ENCODE measurements around the gene NCK2.

NCK2 gene

DNA sequence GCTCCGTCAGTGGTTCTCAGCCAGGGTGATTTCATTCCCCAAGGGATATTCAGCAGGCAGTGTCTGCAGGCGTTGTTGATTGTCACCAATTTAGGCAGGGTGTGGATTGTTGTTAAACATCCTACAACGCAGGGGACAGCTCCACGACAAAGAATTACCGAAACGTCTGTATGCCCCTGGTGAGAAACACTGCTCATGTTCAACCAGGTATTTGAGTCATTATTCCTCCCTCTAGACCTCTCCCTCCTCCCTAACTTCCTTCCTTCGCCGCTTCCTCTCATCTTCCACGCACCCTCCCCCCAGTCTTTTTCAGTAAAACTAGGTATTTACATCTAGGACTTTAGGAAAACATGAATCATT is 50.8 kb downstream of the NCK2 start:
- DNase-seq = peak; percentile 10 to 68

- no peak for DNase-seq
These were observed 51.5 kb downstream of the NCK2 start for GRCh38 chr2:105796131-105796638.

- DNase-seq = no peak
These were observed 52.1 kb downstream of the NCK2 start for GRCh38 chr2:105796791-105797190.

DNA sequence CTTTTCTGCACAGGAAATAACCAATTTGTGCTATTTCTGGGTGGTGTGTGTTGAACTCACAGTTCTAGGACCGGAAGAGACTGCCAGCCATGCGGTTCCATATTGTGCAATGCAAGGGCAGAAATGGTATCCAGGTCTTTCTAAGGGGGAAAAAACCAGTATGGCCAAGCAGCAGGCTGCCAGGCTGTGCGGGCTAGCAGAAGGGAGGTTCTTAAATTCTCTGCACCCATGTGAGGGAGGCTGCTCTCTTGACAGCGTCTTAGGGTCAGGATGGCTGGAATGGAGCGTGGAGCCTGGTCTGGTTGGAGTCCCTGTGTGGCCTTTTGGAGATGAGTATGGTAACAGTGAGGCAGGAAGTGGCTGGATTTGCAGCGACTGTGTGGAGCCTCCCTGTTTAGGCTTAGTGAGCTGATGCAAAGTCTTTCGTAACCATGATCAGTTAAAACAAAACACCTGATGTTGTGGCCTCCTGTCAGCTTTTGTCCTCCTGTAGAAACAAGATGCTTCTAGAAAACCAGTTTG is 52.6 kb downstream of the NCK2 start:
- DNase-seq = no peak

DNA sequence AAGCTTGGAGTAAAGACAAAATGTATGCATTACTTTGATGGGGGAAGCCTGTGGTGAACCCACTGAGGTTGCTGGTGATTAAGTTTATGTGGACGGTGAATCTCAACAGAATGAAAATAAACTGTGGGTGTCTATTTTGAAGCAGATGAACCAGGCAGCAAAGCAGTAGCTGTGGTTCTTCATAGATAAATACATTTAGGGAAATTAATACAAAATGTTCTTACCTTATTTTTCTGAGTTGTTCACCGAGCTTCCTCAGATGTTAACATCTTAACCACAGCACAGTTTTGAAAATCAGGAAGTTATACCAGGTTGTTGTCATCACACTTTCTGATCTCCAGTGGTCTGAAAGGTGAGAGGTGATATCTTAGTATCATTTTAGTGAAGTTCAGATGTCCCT is 53.9 kb downstream of the NCK2 start:
- no peak for DNase-seq

DNA sequence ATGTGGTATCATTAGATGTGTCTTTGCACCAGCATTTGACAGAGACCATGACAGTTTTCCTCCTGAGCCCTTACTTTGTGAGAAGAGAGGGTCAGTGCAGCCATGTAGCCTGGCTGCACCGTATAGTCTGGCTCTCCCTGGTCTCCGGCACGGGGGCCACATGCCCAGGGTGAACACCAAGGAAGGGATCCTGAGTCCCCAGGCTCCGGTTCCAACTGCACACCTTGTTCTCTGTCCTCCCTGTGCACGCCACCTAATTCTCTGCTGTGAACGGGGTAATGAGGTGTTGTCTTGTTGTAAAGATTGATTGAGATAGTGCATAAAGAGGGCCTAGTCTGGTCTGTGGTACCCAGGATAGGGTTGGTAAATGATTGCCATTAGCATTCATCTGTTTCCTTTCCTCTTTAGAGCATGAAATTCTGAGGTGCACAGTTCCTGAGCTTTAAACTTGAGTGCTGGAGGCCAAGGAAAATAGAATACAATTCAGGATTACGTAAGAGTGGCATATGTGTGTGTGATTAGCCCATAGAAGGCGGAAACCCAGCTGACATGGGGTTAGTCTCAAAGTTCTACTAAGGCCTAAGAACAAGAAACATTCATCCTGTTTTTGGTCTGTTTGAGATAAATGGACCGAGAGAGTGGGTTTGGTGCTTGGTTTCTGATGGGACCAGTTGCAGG is 55.5 kb downstream of the NCK2 start:
- no peak for DNase-seq

DNA sequence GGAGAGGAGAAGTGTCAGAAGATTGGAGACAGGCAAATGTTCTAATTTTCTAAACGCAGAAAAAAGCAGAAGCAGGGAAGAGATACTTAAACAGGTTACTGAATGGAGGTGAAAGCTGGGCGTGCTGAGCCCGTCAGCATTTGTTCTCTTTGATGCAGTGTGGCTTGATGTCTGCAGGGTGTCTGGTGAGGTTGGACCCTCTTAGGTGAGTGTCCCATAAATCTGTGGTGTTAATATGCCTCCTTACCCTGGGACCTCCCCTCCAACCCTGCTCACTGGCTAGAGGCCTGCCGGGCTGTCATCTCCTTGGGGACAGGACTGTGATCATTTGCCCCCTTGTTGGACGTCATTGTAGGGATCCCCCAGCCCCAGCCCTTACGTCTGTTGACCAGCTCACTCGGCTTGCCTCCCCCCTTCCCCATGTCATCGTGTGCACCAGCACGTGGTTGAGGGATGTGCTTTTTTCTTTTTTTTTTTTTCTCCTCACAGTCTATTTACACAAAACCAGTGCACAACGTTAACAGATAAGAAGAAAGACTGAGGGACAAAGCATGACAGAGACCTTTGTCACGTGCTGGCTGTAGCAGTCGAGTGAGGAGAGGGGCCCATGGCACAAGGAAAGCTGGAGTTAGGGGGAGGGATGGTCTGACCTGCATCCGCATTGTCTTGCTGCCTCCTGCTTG is 56.4 kb downstream of the NCK2 start:
- no peak for DNase-seq

GRCh38 chr2:105801961-105802360 is 57.2 kb downstream of the NCK2 start:
- DNase-seq = no peak

GRCh38 chr2:105802587-105802986 is 57.9 kb downstream of the NCK2 start:
- DNase-seq = no peak

- DNase-seq = no peak
These were observed 58.6 kb downstream of the NCK2 start for GRCh38 chr2:105803337-105803736.

- DNase-seq = no peak
These were observed 59.1 kb downstream of the NCK2 start for GRCh38 chr2:105803773-105804172.

GRCh38 chr2:105804266-105804665 is 59.6 kb downstream of the NCK2 start:
- peak; percentile 89 to 98 for DNase-seq

- DNase-seq = no peak
These were observed 62.3 kb downstream of the NCK2 start for GRCh38 chr2:105806996-105807395.

- no peak for DNase-seq
These were observed 63.8 kb downstream of the NCK2 start for GRCh38 chr2:105808423-105809096.

GRCh38 chr2:105809097-105809473 is 64.4 kb downstream of the NCK2 start:
- DNase-seq = no peak

- DNase-seq = no peak
These were observed 65.0 kb downstream of the NCK2 start for GRCh38 chr2:105809723-105810122.

DNA sequence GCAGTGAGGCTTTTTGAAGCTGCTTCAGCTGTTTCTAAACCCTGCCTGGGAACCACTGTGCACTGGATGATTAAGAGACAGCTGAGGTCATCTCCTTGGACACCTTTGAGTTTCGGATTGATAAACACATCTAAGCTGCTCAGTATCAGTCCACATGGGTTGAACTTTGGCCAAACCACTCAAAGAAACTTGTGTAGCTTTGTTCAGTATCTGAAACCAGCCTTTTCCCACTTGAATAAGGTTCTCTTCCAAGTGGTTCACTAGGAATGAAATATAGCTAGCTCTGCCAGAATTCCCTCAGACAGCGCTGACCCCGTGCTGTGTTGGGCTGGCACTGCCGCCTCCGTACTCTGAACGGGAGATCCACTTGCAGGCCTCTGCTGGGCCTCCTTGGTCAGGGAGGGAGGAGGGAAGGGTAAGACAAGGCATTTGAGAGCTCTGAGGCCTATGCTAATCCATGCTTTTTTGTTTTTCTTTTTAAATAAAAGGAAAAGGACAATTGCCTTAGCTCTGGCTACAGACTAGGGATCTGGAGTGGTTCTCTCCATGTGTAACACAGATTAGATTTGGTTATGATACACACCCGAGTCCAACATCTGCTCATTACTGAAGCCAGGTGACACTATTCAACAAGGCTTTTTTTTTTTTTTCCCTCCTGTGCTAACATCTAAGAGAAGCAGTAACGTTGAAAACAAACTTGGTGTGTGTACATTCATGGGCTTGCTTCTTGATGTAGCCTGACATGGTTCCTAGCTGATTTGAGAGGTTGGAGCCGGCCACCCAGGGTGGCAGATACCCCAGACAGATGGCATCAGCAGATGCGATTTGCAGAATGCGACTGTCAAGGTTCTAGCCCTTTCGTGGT is 67.7 kb downstream of the NCK2 start:
- no peak for DNase-seq

- no peak for DNase-seq
These were observed 68.3 kb downstream of the NCK2 start for GRCh38 chr2:105813045-105813315.

GRCh38 chr2:105813405-105813804 is 68.7 kb downstream of the NCK2 start:
- DNase-seq = no peak

- no peak for DNase-seq
These were observed 69.7 kb downstream of the NCK2 start for GRCh38 chr2:105814291-105814940.

- no peak for DNase-seq
These were observed 70.7 kb downstream of the NCK2 start for GRCh38 chr2:105815401-105815800.

GRCh38 chr2:105820151-105820550 is 75.4 kb downstream of the NCK2 start:
- no peak for DNase-seq

- no peak for DNase-seq
These were observed 76.0 kb downstream of the NCK2 start for GRCh38 chr2:105820691-105821090.

Data from NCI-H2081 (cell line).